ENCODE data around the gene SASH1.

The SASH1 gene

GRCh38 chr6:148524471-148524882 lies 181.8 kb downstream of the SASH1 start:
- ChIA-PET POLR2A (ENCODE audit: low non-redundant PET) (no interaction called here), CTCF (interaction anchor here (0.7 kb wide), 1 partner anchor 463 kb away, joined by 3 read pairs; no protein-coding TSS in a partner anchor)
- DNase-seq (ENCODE audit: low spot score) = no peak
- no peak for TF ChIP-seq CTCF (conservative IDR thresholded peaks at IDR 0.05; ENCODE audit: low read depth)
- H3K27ac ChIP-seq = no peak overlapping the region

GRCh38 chr6:148524976-148525375 lies 182.3 kb downstream of the SASH1 start:
- POLR2A ChIA-PET (ENCODE audit: low non-redundant PET) = no interaction called here
- no peak for DNase-seq (ENCODE audit: low spot score)
- CTCF ChIA-PET = interaction anchor here (0.7 kb wide), 1 partner anchor 463 kb away, joined by 3 read pairs; no protein-coding TSS in a partner anchor
- H3K27ac ChIP-seq = no peak overlapping the region
- TF ChIP-seq CTCF (conservative IDR thresholded peaks at IDR 0.05; ENCODE audit: low read depth) = no peak

- no peak for TF ChIP-seq CTCF (conservative IDR thresholded peaks at IDR 0.05; ENCODE audit: low read depth)
- CTCF ChIA-PET = no interaction called here
- H3K27ac ChIP-seq = no peak overlapping the region
- DNase-seq (ENCODE audit: low spot score) = no peak
- POLR2A ChIA-PET (ENCODE audit: low non-redundant PET) = no interaction called here
Observed at GRCh38 chr6:148525453-148525852, 182.8 kb downstream of the SASH1 start.

GRCh38 chr6:148526145-148526544 lies 183.5 kb downstream of the SASH1 start:
- no peak for TF ChIP-seq CTCF (conservative IDR thresholded peaks at IDR 0.05; ENCODE audit: low read depth)
- ChIA-PET CTCF (interaction anchor here (0.6 kb wide), 1 partner anchor 349 kb away, joined by 3 read pairs; no protein-coding TSS in a partner anchor), POLR2A (ENCODE audit: low non-redundant PET) (no interaction called here)
- no peak for DNase-seq (ENCODE audit: low spot score)
- no peak overlapping the region for H3K27ac ChIP-seq

- no peak for TF ChIP-seq CTCF (conservative IDR thresholded peaks at IDR 0.05; ENCODE audit: low read depth)
- POLR2A ChIA-PET (ENCODE audit: low non-redundant PET) = interaction anchor here (0.6 kb wide), 1 partner anchor 10 kb away, joined by 3 read pairs; no protein-coding TSS in a partner anchor
- CTCF ChIA-PET = interaction anchor here (0.5 to 1.1 kb wide), 3 partner anchors 11 to 289 kb away, joined by 3 read pairs; no protein-coding TSS in a partner anchor
Observed at GRCh38 chr6:148528292-148528691, 185.7 kb downstream of the SASH1 start.

GRCh38 chr6:148529010-148529409 lies 186.4 kb downstream of the SASH1 start:
- DNase-seq (ENCODE audit: low spot score) = no peak
- TF ChIP-seq CTCF (conservative IDR thresholded peaks at IDR 0.05; ENCODE audit: low read depth) = no peak
- H3K27ac ChIP-seq = no peak overlapping the region
- POLR2A ChIA-PET (ENCODE audit: low non-redundant PET) = interaction anchor here (0.6 kb wide), 1 partner anchor 9 kb away, joined by 3 read pairs; no protein-coding TSS in a partner anchor
- CTCF ChIA-PET = interaction anchor here (0.7 kb wide), 1 partner anchor 1481 kb away, joined by 4 read pairs; no protein-coding TSS in a partner anchor

More at GRCh38 chr6:148528292-148528691, 185.7 kb downstream of the SASH1 start:
- DNase-seq (ENCODE audit: low spot score) = no peak
- H3K27ac ChIP-seq = no peak overlapping the region

Measured in RWPE1 (cell line).